Measurements from ENCODE around the gene CCDC137. TPM values are rescaled to one million over a fixed set of nuclear protein-coding genes. Genes with fewer than 3 reads are reported as not detected.
A peak's percentile ranks its signal among the peaks of the same experiment; 100 is the strongest.

The CCDC137 gene
- total and polyA plus RNA-seq, 12 donors: 7.5 to 46.0 (median 15.3) TPM

GRCh38 chr17:81717766-81718089, 51.2 kb downstream of the CCDC137 start:
- H3K27me3 ChIP-seq: no peaks in the 10 kb centered on the region
- no peak for TF ChIP-seq CTCF (IDR thresholded peaks at IDR 0.05)
- no peak for TF ChIP-seq POLR2A (IDR thresholded peaks at IDR 0.05)
- H3K36me3 ChIP-seq (replicated peaks in 1 of 2): no peaks in the 10 kb centered on the region
- DNase-seq: no peak
- H3K27ac ChIP-seq: no peak overlapping the region
- intact Hi-C loops (cut with DNase I): no loop called here
- no peaks in the 10 kb centered on the region for H3K9me3 ChIP-seq (replicated peaks in 1 of 3)
- no peak overlapping the region for H3K4me3 ChIP-seq
- 86 to 100% (median 97%) methylated on average over 6 to 9 of the region's 9 CpGs for WGBS, 4 donors
- peaks cover 11 to 24% of the 10 kb centered on the region in 2 donors for H3K4me1 ChIP-seq (replicated peaks in 1 of 2)

GRCh38 chr17:81719410-81720266, 53.1 kb downstream of the CCDC137 start:
- no peak overlapping the region for H3K4me3 ChIP-seq
- TF ChIP-seq POLR2A (IDR thresholded peaks at IDR 0.05) (no peak), CTCF (IDR thresholded peaks at IDR 0.05) (no peak)
- DNase-seq: no peak

GRCh38 chr17:81720267-81721071, 53.9 kb downstream of the CCDC137 start:
- Histone ChIP-seq H3K27me3 (no peaks in the 10 kb centered on the region), H3K4me3 (no peak overlapping the region), H3K4me1 (replicated peaks in 1 of 2) (peaks cover 5 to 15% of the 10 kb centered on the region in 2 donors), H3K9me3 (replicated peaks in 1 of 3) (no peaks in the 10 kb centered on the region), H3K27ac (no peak overlapping the region), H3K36me3 (replicated peaks in 1 of 2) (no peaks in the 10 kb centered on the region)
- no peak for TF ChIP-seq POLR2A (IDR thresholded peaks at IDR 0.05)
- no peak for TF ChIP-seq CTCF (IDR thresholded peaks at IDR 0.05)
- intact Hi-C loops (cut with DNase I): no loop called here
- WGBS, 4 donors: 88 to 91% (median 88%) methylated on average over 18 to 33 of the region's 33 CpGs
- peak in 1 of 7 donors; percentile 45 for DNase-seq

More at GRCh38 chr17:81719410-81720266, 53.1 kb downstream of the CCDC137 start:
- no peaks in the 10 kb centered on the region for H3K27me3 ChIP-seq
- 87 to 96% (median 93%) methylated on average over 28 to 32 of the region's 33 CpGs for WGBS, 4 donors
- H3K9me3 ChIP-seq (replicated peaks in 1 of 3): no peaks in the 10 kb centered on the region
- peaks cover 5 to 15% of the 10 kb centered on the region in 2 donors for H3K4me1 ChIP-seq (replicated peaks in 1 of 2)
- intact Hi-C loops (cut with DNase I): no loop called here
- H3K27ac ChIP-seq: no peak overlapping the region
- no peaks in the 10 kb centered on the region for H3K36me3 ChIP-seq (replicated peaks in 1 of 2)
